HepG2 (cell line): Measurements from ENCODE around the gene RBP5. TPM values are rescaled to one million over a fixed set of nuclear protein-coding genes. Genes with fewer than 3 reads are reported as not detected.

Source experiments
- CAMTA2 ChIP-seq: sonication (generic); formaldehyde crosslinking; IDR thresholded peaks from 2 replicates; pipeline ENCODE4 v1.4.0; 2020; ENCODE audit warnings: mild to moderate bottlenecking, missing genetic modification reagents, borderline replicate concordance
- CC2D1A ChIP-seq: sonication (generic); formaldehyde crosslinking; IDR thresholded peaks from 2 replicates; pipeline ENCODE4 v1.8.1; 2023; ENCODE audit warnings: mild to moderate bottlenecking, missing genetic modification reagents
- CERS6 ChIP-seq: sonication (generic); formaldehyde crosslinking; IDR thresholded peaks from 2 replicates; pipeline ENCODE4 v1.5.0; 2020; ENCODE audit warnings: missing genetic modification reagents
- DZIP1 ChIP-seq: sonication (generic); formaldehyde crosslinking; IDR thresholded peaks from 2 replicates; pipeline ENCODE4 v1.5.0; 2020; ENCODE audit warnings: mild to moderate bottlenecking, missing genetic modification reagents
- ELF1 ChIP-seq: sonication (generic); formaldehyde crosslinking; IDR thresholded peaks from 2 replicates; pipeline ENCODE4 v1.4.0; 2020; ENCODE audit warnings: missing genetic modification reagents
- ELK4 ChIP-seq: sonication (generic); formaldehyde crosslinking; IDR thresholded peaks from 2 replicates; pipeline ENCODE4 v1.9.0; 2021; ENCODE audit warnings: missing genetic modification reagents, borderline replicate concordance
- ETS1 ChIP-seq: sonication (generic); formaldehyde crosslinking; IDR thresholded peaks from 2 replicates; pipeline ENCODE4 v1.4.0; 2020; ENCODE audit warnings: missing genetic modification reagents
- IKZF5 ChIP-seq: IDR thresholded peaks from 2 replicates; pipeline ENCODE4 v1.6.1; 2018; ENCODE audit warnings: missing genetic modification reagents, mild to moderate bottlenecking, missing compliant biosample characterization
- NFKB2 ChIP-seq: sonication (generic); formaldehyde crosslinking; IDR thresholded peaks from 2 replicates; pipeline ENCODE4 v1.4.0; 2020; ENCODE audit warnings: missing genetic modification reagents, borderline replicate concordance
- RARA ChIP-seq: IDR thresholded peaks from 2 replicates; pipeline ENCODE4 v1.6.1; 2016; ENCODE audit warnings: missing genetic modification reagents, missing compliant biosample characterization
- SAFB2 ChIP-seq: sonication (generic); formaldehyde crosslinking; IDR thresholded peaks from 2 replicates; pipeline ENCODE4 v1.5.1; 2020; ENCODE audit warnings: missing genetic modification reagents, low read depth, mild to moderate bottlenecking, borderline replicate concordance
- ZNF138 ChIP-seq: sonication (generic); formaldehyde crosslinking; IDR thresholded peaks from 2 replicates; pipeline ENCODE4 v1.5.0; 2020; ENCODE audit warnings: mild to moderate bottlenecking, low read depth, missing genetic modification reagents
- ZNF512 ChIP-seq: sonication (generic); formaldehyde crosslinking; IDR thresholded peaks from 2 replicates; pipeline ENCODE4 v1.4.0; 2020; ENCODE audit warnings: mild to moderate bottlenecking, missing genetic modification reagents
- ZNF597 ChIP-seq: sonication (generic); formaldehyde crosslinking; IDR thresholded peaks from 2 replicates; pipeline ENCODE4 v1.5.0; 2020; ENCODE audit warnings: missing genetic modification reagents
- ZNF605 ChIP-seq: sonication (generic); formaldehyde crosslinking; IDR thresholded peaks from 2 replicates; pipeline ENCODE4 v1.8.0; 2022; ENCODE audit warnings: mild to moderate bottlenecking, missing genetic modification reagents
- ZNF761 ChIP-seq: sonication (generic); formaldehyde crosslinking; conservative IDR thresholded peaks from 2 replicates; pipeline ENCODE4 v1.4.0; 2020; ENCODE audit warnings: mild to moderate bottlenecking, missing genetic modification reagents
- polyA plus RNA-seq, 8 experiments: library from polyadenylated mRNA; depleted of rRNA in 3 of 8; stranded (reverse) in 7 of 8; unstranded in 1 of 8; fragments of >200 nt; fragmentation: Illumina TruSeq in 4 of 8; extraction: Trizol in 4 of 8; gene quantifications; 2 replicates each; pipeline versions ENCODE4 v1.2.1 to v1.2.3, GENCODE V29; 2011 to 2016; ENCODE audit warnings: low read depth in 4 of 8, missing spikeins in 1 of 8, mixed read lengths in 1 of 8; ENCODE audit not compliant: insufficient read depth in 1 of 8
- total RNA-seq, 5 experiments: library from RNA; depleted of rRNA; stranded (reverse); fragments of >200 nt; fragmentation: Illumina TruSeq; extraction: Trizol; gene quantifications; 2 replicates each; pipeline ENCODE4 v1.2.3, GENCODE V29; 2016; ENCODE audit warnings: low read depth in 1 of 5

Gene RBP5
- total and polyA plus RNA-seq, 2 of the 13 experiments (the other 11 are each of a cell fraction or from before 2014, with no cell fraction given): 13.8 to 19.8 TPM

- TF ChIP-seq ELK4 (CRISPR knock-in tag): no peak
- TF ChIP-seq ZNF597 (CRISPR knock-in tag): no peak
- no peak for TF ChIP-seq DZIP1 (CRISPR knock-in tag)
- TF ChIP-seq RARA: peak; percentile 70
- TF ChIP-seq ZNF138 (CRISPR knock-in tag): no peak
- no peak for TF ChIP-seq ZNF761 (CRISPR knock-in tag)
- 0 out of 2 replicates have a peak, but pooled peaks have one; percentile 5 for TF ChIP-seq ELF1 (CRISPR knock-in tag)
- TF ChIP-seq NFKB2 (CRISPR knock-in tag): peak; percentile 62; the same call in 1 of the 2 replicates
- no peak for TF ChIP-seq ETS1 (CRISPR knock-in tag)
- no peak for TF ChIP-seq CERS6 (CRISPR knock-in tag)
- TF ChIP-seq CC2D1A (CRISPR knock-in tag): no peak
- TF ChIP-seq IKZF5 (CRISPR knock-in tag): peak; percentile 18; the same call in 1 of the 2 replicates
- TF ChIP-seq ZNF605 (CRISPR knock-in tag): no peak
- no peak for TF ChIP-seq ZNF512
- no peak for TF ChIP-seq CAMTA2
- peak; percentile 26; the same call in 1 of the 2 replicates for TF ChIP-seq SAFB2 (CRISPR knock-in tag)
Observed at GRCh38 chr12:7127916-7128626, 618 bp downstream of the RBP5 start (continued).
